Activated T-helper 1 cell treated with anti-CD3 and anti-CD28 coated beads, Interleukin-2, amount 50 U/mL, for 16 hours (primary cell): ENCODE results near the gene DOCK3.
"Not testable (repeated sequence)": the region's sequence is repeated elsewhere in the genome, so short reads cannot be mapped to it uniquely, and the experiment has no call there.

Source experiments
- DNase-seq, 2 donors: peaks; one replicate each; pipeline ENCODE4 v3.0.0-alpha.2; 2020; ENCODE audit warnings: low read depth in 1 of 2, low spot score in 1 of 2

Gene DOCK3

GRCh38 chr3:51283421-51283820 is 608.7 kb downstream of the DOCK3 start:
- no peak for DNase-seq

DNA sequence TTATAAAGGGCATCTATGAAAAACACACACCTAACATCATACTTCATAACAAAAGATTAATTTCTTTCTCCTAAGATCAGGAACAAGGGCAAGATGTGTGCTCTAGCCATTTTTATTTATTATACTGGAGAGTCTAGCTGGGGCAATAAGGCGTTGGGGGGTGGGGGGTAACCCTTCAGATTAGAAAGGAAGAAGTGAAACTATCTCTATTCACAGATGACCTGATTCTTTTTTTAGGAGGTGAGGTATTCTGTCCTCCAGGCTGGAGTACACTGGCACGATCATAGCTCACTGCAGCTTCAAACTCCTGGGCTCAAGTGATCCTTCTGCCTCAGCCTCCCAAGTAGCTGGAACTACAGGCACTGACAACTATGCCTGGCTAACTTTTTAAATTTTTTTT is 620.9 kb downstream of the DOCK3 start:
- DNase-seq: no peak

DNA sequence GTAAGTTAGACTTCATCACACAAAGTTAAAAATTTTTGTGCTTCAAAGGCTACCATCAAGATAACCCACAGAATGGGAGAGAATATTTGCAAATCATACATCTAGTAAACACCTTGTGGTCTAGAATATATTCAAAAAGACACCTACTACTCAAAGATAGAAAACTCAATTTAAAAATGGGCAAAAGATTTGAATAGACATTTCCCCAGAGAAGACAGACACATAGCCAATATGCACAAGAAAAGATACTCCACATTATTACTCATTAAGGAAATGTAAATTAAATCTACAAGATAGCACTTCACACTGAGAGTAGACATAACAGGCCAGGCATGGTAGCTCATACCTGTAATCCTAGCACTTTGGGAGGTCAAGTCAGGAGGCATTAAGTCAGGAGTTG is 622.6 kb downstream of the DOCK3 start:
- DNase-seq: no peak

- DNase-seq: no peak
These were observed 629.5 kb downstream of the DOCK3 start for GRCh38 chr3:51304230-51304629.

- no peak for DNase-seq
These were observed 631.4 kb downstream of the DOCK3 start for GRCh38 chr3:51306093-51306492.

- no peak for DNase-seq
These were observed 632.7 kb downstream of the DOCK3 start for GRCh38 chr3:51307458-51307857.

GRCh38 chr3:51307945-51308607 is 633.3 kb downstream of the DOCK3 start:
- DNase-seq: not testable (repeated sequence)

- no peak for DNase-seq
These were observed 636.3 kb downstream of the DOCK3 start for GRCh38 chr3:51311055-51311454.

DNA sequence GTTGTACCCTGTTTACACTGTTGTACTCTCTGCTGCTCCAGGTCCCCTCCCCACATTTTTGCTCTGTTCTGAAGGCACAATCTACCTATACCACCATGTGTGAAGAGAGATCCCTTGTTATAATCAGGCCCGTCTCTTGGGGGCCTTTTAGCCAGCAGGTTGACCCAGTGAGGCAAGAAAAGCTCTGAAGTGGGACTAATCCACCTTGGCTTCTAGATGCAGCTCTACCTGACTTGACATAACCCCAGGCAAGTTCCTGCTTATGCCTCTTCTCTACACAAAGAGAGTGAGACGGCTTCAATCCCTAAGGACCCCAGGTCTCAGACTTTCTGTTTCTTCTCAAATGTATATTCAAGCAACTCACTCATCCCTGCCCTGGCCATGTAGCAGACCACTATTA is 653.5 kb downstream of the DOCK3 start:
- DNase-seq: no peak

- DNase-seq: no peak
These were observed 655.3 kb downstream of the DOCK3 start for GRCh38 chr3:51330046-51330445.

DNA sequence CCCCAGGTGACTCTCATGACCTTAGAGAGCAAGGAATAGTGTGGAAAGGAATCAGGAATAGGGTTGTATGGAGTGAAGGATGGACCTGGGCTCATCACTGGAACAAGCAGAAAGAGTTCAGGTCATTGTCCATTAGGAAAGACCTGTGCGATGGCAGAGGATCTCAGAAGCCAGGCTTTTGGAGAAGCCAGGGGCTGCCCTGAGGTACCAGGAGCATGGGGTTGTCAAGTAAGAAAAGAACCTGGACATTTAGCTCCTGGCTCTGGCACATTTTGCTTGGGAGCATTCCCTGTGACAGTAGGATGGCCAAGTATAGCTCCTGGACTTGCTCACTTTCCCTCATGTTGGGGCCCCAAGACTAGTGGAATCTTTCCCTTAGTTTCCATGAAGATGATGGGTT is 657.4 kb downstream of the DOCK3 start:
- no peak for DNase-seq

GRCh38 chr3:51333021-51333420 is 658.3 kb downstream of the DOCK3 start:
- no peak for DNase-seq

DNA sequence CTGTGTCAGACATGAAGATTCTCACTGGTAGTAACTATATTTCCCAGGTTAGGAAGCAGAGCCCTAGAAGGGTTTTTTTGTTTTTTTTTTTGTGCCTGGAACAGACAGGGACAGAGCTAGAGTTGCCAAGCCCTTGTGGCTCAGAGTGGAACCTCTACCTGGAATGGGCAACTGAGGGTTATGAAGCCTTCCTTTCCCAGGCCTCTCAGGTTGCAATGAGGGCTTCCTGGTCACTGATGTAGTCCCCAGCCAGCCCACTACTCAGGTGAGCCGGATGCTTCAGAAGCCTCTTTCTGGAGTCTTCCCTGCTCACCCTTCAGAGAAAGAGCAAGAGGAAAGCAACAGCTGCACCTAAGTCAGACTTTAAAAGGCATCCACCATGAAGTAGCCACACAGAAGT is 661.5 kb downstream of the DOCK3 start:
- no peak for DNase-seq

- no peak for DNase-seq
These were observed 662.9 kb downstream of the DOCK3 start for GRCh38 chr3:51337666-51338065.

- no peak for DNase-seq
These were observed 663.9 kb downstream of the DOCK3 start for GRCh38 chr3:51338632-51339031.

DNA sequence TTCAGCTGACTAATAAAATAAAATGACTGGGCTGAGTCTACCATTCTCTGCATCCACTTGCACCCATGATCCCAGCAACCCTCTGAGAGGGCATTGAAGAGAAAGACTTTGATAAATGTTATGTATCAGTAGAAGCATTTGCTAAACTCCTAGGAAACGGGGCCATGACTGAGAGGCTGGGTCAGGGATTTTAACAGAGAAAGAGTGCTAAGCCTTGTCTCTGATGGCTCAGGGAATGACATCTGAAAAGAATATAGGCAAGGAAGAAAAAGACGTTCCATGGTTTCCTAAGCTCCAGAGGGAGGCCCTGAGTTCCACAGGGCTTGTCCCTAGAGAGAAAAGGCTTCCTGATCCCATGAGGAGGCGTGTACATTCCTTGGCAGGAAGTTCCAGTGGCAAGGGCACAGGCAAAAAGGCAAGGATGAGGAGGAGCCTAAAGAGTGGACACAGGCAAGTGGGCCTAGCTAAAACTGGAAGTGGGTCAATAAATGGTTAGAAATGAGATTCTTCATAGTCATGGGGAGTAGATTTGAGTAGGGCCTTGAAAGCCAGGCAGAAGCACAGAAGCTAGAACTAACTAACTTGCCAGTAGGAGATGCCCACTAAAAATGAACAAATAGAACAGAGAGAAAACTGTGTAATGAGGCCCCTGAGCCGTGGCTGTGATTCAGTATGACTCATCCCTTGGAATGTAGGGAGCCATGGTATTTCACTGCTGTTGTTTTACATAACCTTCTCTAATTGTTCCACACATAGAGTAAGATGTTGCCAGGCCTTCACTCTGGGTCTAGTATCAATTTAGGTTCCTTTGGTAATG is 665.5 kb downstream of the DOCK3 start:
- DNase-seq: no peak

GRCh38 chr3:51340989-51341636 is 666.4 kb downstream of the DOCK3 start:
- DNase-seq: no peak

DNA sequence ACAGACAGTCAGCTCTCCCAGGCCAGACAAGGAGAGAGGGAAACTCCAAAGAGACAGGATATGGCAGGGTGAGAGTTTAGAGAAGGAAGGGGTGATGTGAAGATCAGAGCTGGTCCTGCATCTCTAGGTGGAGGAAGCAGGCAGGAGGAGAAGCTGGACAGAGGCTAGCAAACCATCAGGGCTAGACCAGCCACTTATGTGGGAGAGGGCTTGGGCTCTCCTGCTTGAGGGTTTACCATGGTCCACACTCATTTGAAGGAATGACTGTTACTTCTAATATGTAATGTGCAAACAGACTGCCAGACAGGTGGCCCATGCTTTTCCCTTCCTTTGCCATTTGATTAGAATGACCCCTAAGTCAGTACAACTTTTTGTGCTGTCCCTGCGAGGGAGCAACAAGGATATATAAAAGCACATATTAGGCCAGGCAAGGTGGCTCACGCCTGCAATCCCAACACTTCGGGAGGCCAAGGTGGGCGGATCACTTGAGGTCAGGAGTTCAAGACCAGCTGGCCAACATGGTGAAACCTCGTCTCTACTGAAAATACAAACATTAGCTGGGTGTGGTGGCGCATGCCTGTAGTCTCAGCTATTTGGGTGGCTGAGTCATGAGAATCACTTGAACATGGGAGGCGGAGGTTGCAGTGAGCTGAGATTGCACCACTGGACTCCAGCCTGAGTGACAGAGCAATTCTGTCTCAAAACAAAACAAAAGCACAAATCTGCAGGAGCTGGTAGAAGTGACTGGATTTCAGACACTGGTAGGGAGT is 669.4 kb downstream of the DOCK3 start:
- DNase-seq: no peak

DNA sequence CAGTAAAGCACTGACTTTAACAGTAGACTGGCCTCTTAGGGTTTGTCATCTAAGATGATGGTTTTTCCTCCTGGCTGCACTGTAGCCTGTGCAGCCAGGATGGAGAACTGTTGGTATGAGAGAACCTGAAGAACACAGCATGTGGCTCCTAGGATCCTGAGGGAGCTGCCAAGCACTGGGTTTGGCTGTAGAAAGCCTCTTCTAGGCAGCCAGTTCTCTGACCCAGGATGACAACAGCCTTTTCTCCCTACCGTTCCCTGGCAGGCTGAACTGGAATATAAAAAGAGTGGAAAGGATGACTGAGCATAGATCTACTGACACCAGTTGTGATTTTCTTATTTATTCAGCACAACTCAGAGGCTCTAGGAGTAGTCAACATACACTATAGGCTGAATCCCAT is 676.0 kb downstream of the DOCK3 start:
- no peak for DNase-seq

DNA sequence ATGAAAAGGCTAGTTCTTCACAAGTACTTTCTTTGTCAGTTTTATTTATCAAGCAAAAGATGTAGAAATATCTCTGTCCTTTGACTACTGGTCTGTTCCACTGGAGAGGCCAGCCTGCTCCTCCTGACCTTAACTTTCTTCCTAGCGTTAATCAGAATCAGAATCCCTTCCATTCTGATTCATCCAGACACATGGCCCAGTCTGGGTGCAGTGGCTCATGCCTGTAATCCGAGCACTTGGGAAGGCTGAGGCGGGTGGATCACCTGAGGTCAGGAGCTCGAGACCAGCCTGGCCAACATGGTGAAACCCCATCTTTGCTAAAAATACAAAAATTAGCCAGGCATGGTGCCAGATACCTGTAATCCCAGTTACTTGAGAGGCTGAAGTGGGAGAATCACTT is 678.4 kb downstream of the DOCK3 start:
- DNase-seq: no peak

- no peak for DNase-seq
These were observed 679.0 kb downstream of the DOCK3 start for GRCh38 chr3:51353691-51354090.

GRCh38 chr3:51354172-51354571 is 679.4 kb downstream of the DOCK3 start:
- no peak for DNase-seq
